Panc1 (cell line): ENCODE measurements around the gene ASPSCR1. TPM values are rescaled to one million over a fixed set of nuclear protein-coding genes. Genes with fewer than 3 reads are reported as not detected.
A peak's percentile ranks its signal among the peaks of the same experiment; 100 is the strongest.

Source experiments
- ATAC-seq: fragments of 200-7000 bp; cut with Tn5 transposase; 2 replicates; pipeline ENCODE4 v1.9.1; 2020; ENCODE audit warnings: mild to moderate bottlenecking, moderate library complexity
- BruUV-seq: library from RNA; stranded (reverse); fragments of 400-500 nt; replicated peaks from 2 replicates; lab custom pipeline; 2021; lab: Mats Ljungman, UMichigan
- CTCF ChIA-PET: fragments of 300-600 bp; sonication (Branson Sonifier 250); formaldehyde crosslinking; loops from one replicate; lab custom pipeline; 2022; ENCODE audit warnings: antibody characterized with exemption; lab: Charles Lee
- POLR2A ChIA-PET: fragments of 300-600 bp; sonication (Branson Sonifier 250); formaldehyde crosslinking; loops from one replicate; lab custom pipeline; 2022; ENCODE audit warnings: antibody characterized with exemption; lab: Charles Lee
- DNase-seq: peaks from one replicate; pipeline ENCODE4 v3.0.0-alpha.2; 2010; ENCODE audit warnings: low read depth, low spot score
- H3K27ac ChIP-seq: 2 replicates; pipeline ENCODE4 v1.5.1; 2011; ENCODE audit warnings: mild to moderate bottlenecking, low read length, inconsistent platforms
- H3K27me3 ChIP-seq: fragments of 200-500 bp; sonication (Bioruptor generic); 2 replicates; pipeline ENCODE4 v1.6.0; 2014; ENCODE audit warnings: low read length, inconsistent platforms; ENCODE audit not compliant: control insufficient read depth, insufficient read depth
- H3K36me3 ChIP-seq: fragments of 200-500 bp; sonication (Bioruptor generic); 2 replicates; pipeline ENCODE4 v1.5.1; 2014; ENCODE audit warnings: inconsistent platforms, mild to moderate bottlenecking, low read length, moderate library complexity; ENCODE audit not compliant: control insufficient read depth, insufficient read depth
- H3K4me1 ChIP-seq: 2 replicates; pipeline ENCODE4 v1.5.1; 2011; ENCODE audit warnings: inconsistent platforms, mild to moderate bottlenecking, low read length, moderate library complexity; ENCODE audit not compliant: control insufficient read depth, insufficient read depth
- H3K4me3 ChIP-seq, 2 experiments: 2 replicates each; pipeline ENCODE4 v1.5.1; 2011 to 2012; ENCODE audit warnings: low read depth in 2 of 2, low read length in 2 of 2, mild to moderate bottlenecking in 2 of 2, inconsistent platforms in 1 of 2, moderate library complexity in 1 of 2
- H3K9me3 ChIP-seq: fragments of 200-500 bp; sonication (Bioruptor generic); 2 replicates; pipeline ENCODE4 v1.5.1; 2014; ENCODE audit warnings: low read depth, mild to moderate bottlenecking, inconsistent platforms, low read length, moderate library complexity; ENCODE audit not compliant: control insufficient read depth, insufficient read depth
- CTCF ChIP-seq: fragments of 450-650 bp; IDR thresholded peaks from 2 replicates; pipeline ENCODE4 v1.5.1; 2017; ENCODE audit warnings: mild to moderate bottlenecking
- POLR2AphosphoS5 ChIP-seq: IDR thresholded peaks from 2 replicates; pipeline ENCODE4 v1.6.1; 2012; ENCODE audit warnings: mild to moderate bottlenecking, low read depth, low read length, moderate library complexity
- REST ChIP-seq, 2 experiments: IDR thresholded peaks; 2 replicates each; pipeline ENCODE4 v1.6.1; 2011 to 2012; ENCODE audit warnings: low read depth in 2 of 2, control low read depth in 1 of 2, low read length in 1 of 2, mild to moderate bottlenecking in 1 of 2, moderate library complexity in 1 of 2; ENCODE audit not compliant: insufficient read depth in 1 of 2
- SIN3A ChIP-seq: IDR thresholded peaks from 2 replicates; pipeline ENCODE4 v1.6.1; 2012; ENCODE audit warnings: low read depth, mild to moderate bottlenecking, low read length, moderate library complexity, borderline replicate concordance; ENCODE audit not compliant: insufficient read depth
- TCF7L2 ChIP-seq: IDR thresholded peaks from 2 replicates; pipeline ENCODE4 v1.6.1; 2011; ENCODE audit warnings: mild to moderate bottlenecking, low read depth, low read length, inconsistent platforms
- in situ Hi-C: cut with HindIII; loops from 2 replicates; pipeline ENCODE4 v1.10.0; 2016; ENCODE audit warnings: low sequenced_read_pairs, low pct_unique_long_range_greater_than_20kb
- intact Hi-C: fragments of 100-400 bp; cut with micrococcal nuclease; formaldehyde crosslinking; loops from one replicate; pipeline ENCODE4 v1.10.0; 2022; ENCODE audit not compliant: unreplicated experiment
- total RNA-seq: library from RNA; stranded (reverse); gene quantifications from one replicate; pipeline ENCODE4 v1.2.1, GENCODE V29; 2021; ENCODE audit not compliant: unreplicated experiment

Gene ASPSCR1
- total RNA-seq, 1 experiment from 2014 or later: 64.7 TPM

GRCh38 chr17:81966343-81967243 is 10.8 kb upstream of the ASPSCR1 start:
- TF ChIP-seq SIN3A (no peak), CTCF (no peak), REST (IDR thresholded peaks at IDR 0.05; ENCODE audit: insufficient read depth in 1 of 2, low read depth in 2 of 2, low read length in 1 of 2) (no peak), POLR2AphosphoS5 (no peak), TCF7L2 (no peak)
- no peaks in the 10 kb centered on the region for H3K27me3 ChIP-seq
- no TSS peak for BruUV-seq
- DNase-seq (no peak), ATAC-seq (0 out of 2 replicates have a peak, but pooled peaks have one; percentile 8)
- peaks cover 5% of the 10 kb centered on the region; the same call in 1 of the 2 replicates for H3K4me1 ChIP-seq
- ChIA-PET POLR2A (no interaction called here), CTCF (no interaction called here)
- H3K36me3 ChIP-seq: no peaks in the 10 kb centered on the region
- in situ Hi-C loops (no loop called here), intact Hi-C loops (no loop called here)
- no peak overlapping the region for H3K27ac ChIP-seq
- H3K4me3 ChIP-seq: no peak overlapping the region
- no peaks in the 10 kb centered on the region for H3K9me3 ChIP-seq

- Histone ChIP-seq H3K4me1 (peaks cover 5% of the 10 kb centered on the region; the same call in 1 of the 2 replicates), H3K36me3 (no peaks in the 10 kb centered on the region), H3K9me3 (no peaks in the 10 kb centered on the region), H3K27me3 (no peaks in the 10 kb centered on the region), H3K27ac (no peak overlapping the region), H3K4me3 (no peak overlapping the region)
- TF ChIP-seq SIN3A (no peak), POLR2AphosphoS5 (no peak), REST (IDR thresholded peaks at IDR 0.05; ENCODE audit: insufficient read depth in 1 of 2, low read depth in 2 of 2, low read length in 1 of 2) (no peak), TCF7L2 (no peak), CTCF (no peak)
- BruUV-seq: no TSS peak
- ATAC-seq (no peak; the same call in 1 of the 2 replicates), DNase-seq (no peak)
- ChIA-PET POLR2A (interaction anchor here (0.7 kb wide), 1 partner anchor 15 kb away, joined by 5 read pairs; no protein-coding TSS in a partner anchor), CTCF (interaction anchor here (0.6 kb wide), 1 partner anchor 73 kb away, joined by 3 read pairs; no protein-coding TSS in a partner anchor)
- intact Hi-C loops: no loop called here
- in situ Hi-C loops: no loop called here
Measured at GRCh38 chr17:81967244-81967532, 10.2 kb upstream of the ASPSCR1 start.
